GM21423 (cell line): ENCODE results near the gene DUSP8.
"Not testable (repeated sequence)": the region's sequence is repeated elsewhere in the genome, so short reads cannot be mapped to it uniquely, and the experiment has no call there.

ENCODE experiments used
- ATAC-seq: cut with Tn5 transposase; IDR thresholded peaks from one replicate; pipeline ENCODE4 v1.9.1; 2021; ENCODE audit warnings: mild to moderate bottlenecking, moderate library complexity; ENCODE audit not compliant: unreplicated experiment

DUSP8 gene

GRCh38 chr11:1516273-1517067, 55.6 kb downstream of the DUSP8 start:
- no peak for ATAC-seq

- no peak for ATAC-seq
These were observed 56.7 kb downstream of the DUSP8 start for GRCh38 chr11:1515082-1516060.

GRCh38 chr11:1514336-1515061, 57.6 kb downstream of the DUSP8 start:
- no peak for ATAC-seq

GRCh38 chr11:1513326-1514296, 58.5 kb downstream of the DUSP8 start:
- ATAC-seq = no peak

- not testable (repeated sequence) for ATAC-seq
These were observed 59.4 kb downstream of the DUSP8 start for GRCh38 chr11:1512531-1513258.

GRCh38 chr11:1511937-1512496, 60.1 kb downstream of the DUSP8 start:
- no peak for ATAC-seq

- no peak for ATAC-seq
These were observed 61.1 kb downstream of the DUSP8 start for GRCh38 chr11:1510928-1511327.

GRCh38 chr11:1510351-1510750, 61.7 kb downstream of the DUSP8 start:
- not testable (repeated sequence) for ATAC-seq

GRCh38 chr11:1509626-1510255, 62.3 kb downstream of the DUSP8 start:
- no peak for ATAC-seq

- ATAC-seq = no peak
These were observed 63.1 kb downstream of the DUSP8 start for GRCh38 chr11:1508986-1509385.

GRCh38 chr11:1508491-1508891, 63.6 kb downstream of the DUSP8 start:
- ATAC-seq = no peak

GRCh38 chr11:1507381-1508140, 64.5 kb downstream of the DUSP8 start:
- ATAC-seq = no peak

- ATAC-seq = no peak
These were observed 65.1 kb downstream of the DUSP8 start for GRCh38 chr11:1506981-1507380.

- no peak for ATAC-seq
These were observed 66.6 kb downstream of the DUSP8 start for GRCh38 chr11:1505480-1505879.

GRCh38 chr11:1504581-1505290, 67.3 kb downstream of the DUSP8 start:
- no peak for ATAC-seq

- no peak for ATAC-seq
These were observed 67.9 kb downstream of the DUSP8 start for GRCh38 chr11:1504138-1504537.
